HepG2 (cell line): ENCODE measurements around the gene EFNA2. TPM values are rescaled to one million over a fixed set of nuclear protein-coding genes. Genes with fewer than 3 reads are reported as not detected.
A peak's percentile ranks its signal among the peaks of the same experiment; 100 is the strongest.

Source experiments
- ARNT2 ChIP-seq: sonication (generic); formaldehyde crosslinking; IDR thresholded peaks from 2 replicates; pipeline ENCODE4 v1.8.0; 2022; ENCODE audit warnings: mild to moderate bottlenecking, low read depth, missing genetic modification reagents, moderate library complexity
- CBFB ChIP-seq: sonication (generic); formaldehyde crosslinking; IDR thresholded peaks from 2 replicates; pipeline ENCODE4 v1.4.0; 2020; ENCODE audit warnings: missing genetic modification reagents
- CBX5 ChIP-seq: sonication (generic); formaldehyde crosslinking; IDR thresholded peaks from 2 replicates; pipeline ENCODE4 v1.4.0; 2020; ENCODE audit warnings: missing genetic modification reagents, borderline replicate concordance
- ELF4 ChIP-seq: sonication (generic); formaldehyde crosslinking; IDR thresholded peaks from 2 replicates; pipeline ENCODE4 v1.5.0; 2020; ENCODE audit warnings: missing genetic modification reagents, mild to moderate bottlenecking, moderate library complexity, borderline replicate concordance
- GATA4 ChIP-seq: sonication (generic); IDR thresholded peaks from 2 replicates; pipeline ENCODE4 v1.6.1; 2016; ENCODE audit warnings: antibody characterized with exemption, low read depth, borderline replicate concordance
- HNF4G ChIP-seq, 2 experiments: sonication (generic) in 1 of 2; formaldehyde crosslinking in 1 of 2; IDR thresholded peaks; 2 replicates each; pipeline versions ENCODE4 v1.4.0 to v1.6.1; 2011 to 2020; ENCODE audit warnings: borderline replicate concordance in 2 of 2, low read depth in 2 of 2, mild to moderate bottlenecking in 2 of 2, low read length in 1 of 2, missing genetic modification reagents in 1 of 2, moderate library complexity in 1 of 2
- KLF11 ChIP-seq: IDR thresholded peaks from 2 replicates; pipeline ENCODE4 v1.6.1; 2016; ENCODE audit warnings: missing compliant biosample characterization
- MBNL3 ChIP-seq: fragments of 250-450 bp; sonication (Bioruptor Pico); conservative IDR thresholded peaks from 2 replicates; pipeline ENCODE4 v1.8.0; 2022; ENCODE audit warnings: mild to moderate bottlenecking, inconsistent platforms
- NCOA2 ChIP-seq: sonication (generic); formaldehyde crosslinking; IDR thresholded peaks from 2 replicates; pipeline ENCODE4 v1.8.0; 2022; ENCODE audit warnings: inconsistent platforms
- NFE2L1 ChIP-seq: sonication (generic); formaldehyde crosslinking; IDR thresholded peaks from 2 replicates; pipeline ENCODE4 v1.4.0; 2020; ENCODE audit warnings: missing genetic modification reagents, mild to moderate bottlenecking, borderline replicate concordance
- PCBP1 ChIP-seq: fragments of 200-400 bp; formaldehyde crosslinking; IDR thresholded peaks from 2 replicates; pipeline ENCODE4 v1.6.1; 2017; ENCODE audit warnings: mild to moderate bottlenecking, low read depth, low read length, borderline replicate concordance
- RAD21 ChIP-seq: fragments of 450-650 bp; formaldehyde crosslinking; IDR thresholded peaks from 2 replicates; pipeline ENCODE4 v1.5.0; 2020; ENCODE audit warnings: mild to moderate bottlenecking
- RFX1 ChIP-seq: fragments of 450-650 bp; IDR thresholded peaks from 2 replicates; pipeline ENCODE4 v1.6.1; 2017
- RFX5 ChIP-seq: IDR thresholded peaks from 2 replicates; pipeline ENCODE4 v1.6.1; 2011; ENCODE audit warnings: low read depth, low read length, improper control_type of control experiment
- RFXAP ChIP-seq: sonication (generic); formaldehyde crosslinking; IDR thresholded peaks from 2 replicates; pipeline ENCODE4 v1.4.0; 2020; ENCODE audit warnings: missing genetic modification reagents, borderline replicate concordance
- SAP130 ChIP-seq: IDR thresholded peaks from 2 replicates; pipeline ENCODE4 v1.6.1; 2016; ENCODE audit warnings: low read depth
- YEATS2 ChIP-seq: sonication (generic); formaldehyde crosslinking; IDR thresholded peaks from 2 replicates; pipeline ENCODE4 v1.4.0; 2020; ENCODE audit warnings: missing genetic modification reagents, borderline replicate concordance
- ZNF24 ChIP-seq: fragments of 450-650 bp; IDR thresholded peaks from 2 replicates; pipeline ENCODE4 v1.6.1; 2017; ENCODE audit warnings: antibody characterized with exemption, mild to moderate bottlenecking
- ZNF468 ChIP-seq: sonication (generic); formaldehyde crosslinking; IDR thresholded peaks from 2 replicates; pipeline ENCODE4 v1.8.0; 2022; ENCODE audit warnings: mild to moderate bottlenecking, moderate library complexity, missing genetic modification reagents
- ZNF543 ChIP-seq: sonication (generic); formaldehyde crosslinking; IDR thresholded peaks from 2 replicates; pipeline ENCODE4 v1.4.0; 2020; ENCODE audit warnings: mild to moderate bottlenecking, missing genetic modification reagents
- ZNF547 ChIP-seq: sonication (generic); formaldehyde crosslinking; IDR thresholded peaks from 2 replicates; pipeline ENCODE4 v1.5.1; 2020; ENCODE audit warnings: mild to moderate bottlenecking, missing genetic modification reagents
- ZNF556 ChIP-seq: sonication (generic); formaldehyde crosslinking; IDR thresholded peaks from 2 replicates; pipeline ENCODE4 v1.4.0; 2020; ENCODE audit warnings: mild to moderate bottlenecking, missing genetic modification reagents, borderline replicate concordance
- ZNF619 ChIP-seq: sonication (generic); formaldehyde crosslinking; IDR thresholded peaks from 2 replicates; pipeline ENCODE4 v1.4.0; 2020; ENCODE audit warnings: mild to moderate bottlenecking, missing genetic modification reagents
- ZNF7 ChIP-seq: IDR thresholded peaks from 2 replicates; pipeline ENCODE4 v1.6.1; 2016; ENCODE audit warnings: missing biosample characterization, missing genetic modification reagents
- ZNF709 ChIP-seq: sonication (generic); formaldehyde crosslinking; IDR thresholded peaks from 2 replicates; pipeline ENCODE4 v1.5.0; 2020; ENCODE audit warnings: mild to moderate bottlenecking, missing genetic modification reagents
- ZNF777 ChIP-seq: sonication (generic); formaldehyde crosslinking; IDR thresholded peaks from 2 replicates; pipeline ENCODE4 v1.4.0; 2020; ENCODE audit warnings: missing genetic modification reagents
- polyA plus RNA-seq, 8 experiments: library from polyadenylated mRNA; depleted of rRNA in 3 of 8; stranded (reverse) in 7 of 8; unstranded in 1 of 8; fragments of >200 nt; fragmentation: Illumina TruSeq in 4 of 8; extraction: Trizol in 4 of 8; gene quantifications; 2 replicates each; pipeline versions ENCODE4 v1.2.1 to v1.2.3, GENCODE V29; 2011 to 2016; ENCODE audit warnings: low read depth in 4 of 8, missing spikeins in 1 of 8, mixed read lengths in 1 of 8; ENCODE audit not compliant: insufficient read depth in 1 of 8
- total RNA-seq, 5 experiments: library from RNA; depleted of rRNA; stranded (reverse); fragments of >200 nt; fragmentation: Illumina TruSeq; extraction: Trizol; gene quantifications; 2 replicates each; pipeline ENCODE4 v1.2.3, GENCODE V29; 2016; ENCODE audit warnings: low read depth in 1 of 5
- TF ChIP-seq, protein P1 (sequence below): sonication (generic); formaldehyde crosslinking; IDR thresholded peaks from 2 replicates; pipeline ENCODE4 v1.4.0; 2020; ENCODE audit warnings: missing genetic modification reagents, borderline replicate concordance
- TF ChIP-seq, protein P2 (sequence below): sonication (generic); formaldehyde crosslinking; IDR thresholded peaks from 2 replicates; pipeline ENCODE4 v1.8.0; 2022; ENCODE audit warnings: missing genetic modification reagents, low read depth, mild to moderate bottlenecking, borderline replicate concordance
- TF ChIP-seq, protein P3 (sequence below): IDR thresholded peaks from 2 replicates; pipeline ENCODE4 v1.6.1; 2016; ENCODE audit warnings: mild to moderate bottlenecking, missing biosample characterization, missing genetic modification reagents

Gene EFNA2
- total and polyA plus RNA-seq, 2 of the 13 experiments (the other 11 are each of a cell fraction or from before 2014, with no cell fraction given): 6.0 to 9.9 TPM

DNA sequence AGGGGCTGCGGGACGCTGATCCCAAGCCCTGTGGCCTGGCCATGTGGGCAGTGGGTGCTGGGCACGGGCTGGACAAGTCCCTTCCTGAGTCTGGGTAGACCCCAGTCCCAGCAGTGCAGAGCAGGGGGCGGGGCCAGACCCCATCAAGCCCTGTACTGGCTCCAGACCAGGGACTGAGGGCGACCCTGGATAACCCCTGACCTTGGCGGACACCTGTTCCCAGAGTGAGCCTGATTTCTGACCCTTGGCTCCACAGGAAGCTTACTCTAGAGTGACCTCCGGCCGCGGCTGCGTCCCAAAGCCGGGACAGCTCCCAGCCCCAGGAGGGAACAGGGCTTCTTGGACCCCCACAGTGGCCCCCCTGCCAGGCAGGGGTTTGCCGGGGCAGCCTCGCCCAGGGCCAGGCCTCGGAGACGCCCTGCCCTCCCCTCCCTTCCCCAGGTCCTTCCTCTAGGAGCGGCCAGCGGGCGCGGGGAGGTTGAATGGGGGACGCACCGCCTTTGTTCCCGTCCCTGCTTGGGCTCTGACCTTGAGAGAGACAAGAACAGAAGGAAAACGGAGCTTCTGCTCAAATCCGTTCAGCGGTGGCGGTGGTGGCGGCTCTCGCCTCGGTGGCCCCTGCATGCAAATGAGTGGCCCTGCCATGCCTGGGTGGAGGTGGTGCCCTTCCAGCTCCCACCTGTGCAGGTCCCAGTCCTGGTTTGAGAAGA lies 2.3 kb upstream of the EFNA2 start (continued):
- TF ChIP-seq RFX5: no peak
- TF ChIP-seq ZNF619: peak; percentile 35; the same call in 1 of the 2 replicates
- TF ChIP-seq MBNL3 (CRISPR knock-in tag): no peak
- TF ChIP-seq ZNF24: no peak
- peak; percentile 46; the same call in 1 of the 2 replicates for TF ChIP-seq RAD21 (CRISPR knock-in tag)
- TF ChIP-seq ZNF468: no peak
- TF ChIP-seq ELF4 (CRISPR knock-in tag): no peak
- TF ChIP-seq ZNF556 (CRISPR knock-in tag): no peak; the same call in 1 of the 2 replicates
- TF ChIP-seq YEATS2 (CRISPR knock-in tag): no peak
- no peak for TF ChIP-seq ZNF709 (CRISPR knock-in tag)
- no peak for TF ChIP-seq GATA4
- peak; percentile 79 for TF ChIP-seq SAP130
- TF ChIP-seq, protein P1, sequence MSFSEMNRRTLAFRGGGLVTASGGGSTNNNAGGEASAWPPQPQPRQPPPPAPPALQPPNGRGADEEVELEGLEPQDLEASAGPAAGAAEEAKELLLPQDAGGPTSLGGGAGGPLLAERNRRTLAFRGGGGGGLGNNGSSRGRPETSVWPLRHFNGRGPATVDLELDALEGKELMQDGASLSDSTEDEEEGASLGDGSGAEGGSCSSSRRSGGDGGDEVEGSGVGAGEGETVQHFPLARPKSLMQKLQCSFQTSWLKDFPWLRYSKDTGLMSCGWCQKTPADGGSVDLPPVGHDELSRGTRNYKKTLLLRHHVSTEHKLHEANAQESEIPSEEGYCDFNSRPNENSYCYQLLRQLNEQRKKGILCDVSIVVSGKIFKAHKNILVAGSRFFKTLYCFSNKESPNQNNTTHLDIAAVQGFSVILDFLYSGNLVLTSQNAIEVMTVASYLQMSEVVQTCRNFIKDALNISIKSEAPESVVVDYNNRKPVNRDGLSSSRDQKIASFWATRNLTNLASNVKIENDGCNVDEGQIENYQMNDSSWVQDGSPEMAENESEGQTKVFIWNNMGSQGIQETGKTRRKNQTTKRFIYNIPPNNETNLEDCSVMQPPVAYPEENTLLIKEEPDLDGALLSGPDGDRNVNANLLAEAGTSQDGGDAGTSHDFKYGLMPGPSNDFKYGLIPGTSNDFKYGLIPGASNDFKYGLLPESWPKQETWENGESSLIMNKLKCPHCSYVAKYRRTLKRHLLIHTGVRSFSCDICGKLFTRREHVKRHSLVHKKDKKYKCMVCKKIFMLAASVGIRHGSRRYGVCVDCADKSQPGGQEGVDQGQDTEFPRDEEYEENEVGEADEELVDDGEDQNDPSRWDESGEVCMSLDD (CRISPR knock-in tag): no peak
- TF ChIP-seq CBFB (CRISPR knock-in tag): no peak
- TF ChIP-seq ZNF543: no peak
- TF ChIP-seq CBX5: no peak
- TF ChIP-seq, protein P2, sequence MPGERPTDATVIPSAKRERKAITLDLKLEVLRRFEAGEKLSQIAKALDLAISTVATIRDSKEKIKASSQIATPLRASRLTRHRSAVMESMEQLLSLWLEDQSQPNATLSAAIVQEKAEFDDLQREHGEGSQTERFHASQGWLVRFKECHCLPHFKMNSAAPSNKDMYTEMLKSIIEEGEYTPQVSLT (CRISPR knock-in tag): no peak
- no peak for TF ChIP-seq ZNF7 (CRISPR knock-in tag)
- no peak for TF ChIP-seq NFE2L1
- TF ChIP-seq ARNT2 (CRISPR knock-in tag): no peak
- TF ChIP-seq RFX1: no peak
- TF ChIP-seq ZNF777 (CRISPR knock-in tag): no peak
- peak; percentile 79 for TF ChIP-seq HNF4G (IDR thresholded peaks at IDR 0.05; ENCODE audit: borderline replicate concordance, low read depth, low read length)
- TF ChIP-seq HNF4G (CRISPR knock-in tag; IDR thresholded peaks at IDR 0.05; ENCODE audit: borderline replicate concordance, low read depth): peak; percentile 82
- TF ChIP-seq ZNF547: no peak
- TF ChIP-seq NCOA2 (CRISPR knock-in tag): peak; percentile 30; the same call in 1 of the 2 replicates
- no peak for TF ChIP-seq KLF11
- no peak for TF ChIP-seq RFXAP (CRISPR knock-in tag)
- TF ChIP-seq PCBP1: no peak
- TF ChIP-seq, protein P3, sequence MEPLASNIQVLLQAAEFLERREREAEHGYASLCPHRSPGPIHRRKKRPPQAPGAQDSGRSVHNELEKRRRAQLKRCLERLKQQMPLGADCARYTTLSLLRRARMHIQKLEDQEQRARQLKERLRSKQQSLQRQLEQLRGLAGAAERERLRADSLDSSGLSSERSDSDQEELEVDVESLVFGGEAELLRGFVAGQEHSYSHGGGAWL (CRISPR knock-in tag): no peak; the same call in 1 of the 2 replicates
